Measurements from ENCODE around the gene CTNND2. TPM values are rescaled to one million over a fixed set of nuclear protein-coding genes. Genes with fewer than 3 reads are reported as not detected.

Gene CTNND2
- total and polyA plus RNA-seq, 9 of the 15 experiments (the other 6 are each of a cell fraction or from before 2014, with no cell fraction given), result 0.03 to 0.35 TPM; not detected in 7

- in situ Hi-C loops (cut with MboI), result no loop called here
- TF ChIP-seq ZFP1 (CRISPR knock-in tag; IDR thresholded peaks at IDR 0.05) (no peak), ZBTB40 (IDR thresholded peaks at IDR 0.05) (no peak), ZBTB40 (CRISPR knock-in tag; IDR thresholded peaks at IDR 0.05) (no peak), NKRF (IDR thresholded peaks at IDR 0.05; ENCODE audit: borderline replicate concordance) (no peak), MTA2 (IDR thresholded peaks at IDR 0.05; ENCODE audit: low read depth) (no peak), ZNF175 (CRISPR knock-in tag; IDR thresholded peaks at IDR 0.05; ENCODE audit: low read depth) (no peak), POLR3A (IDR thresholded peaks at IDR 0.05; ENCODE audit: borderline replicate concordance, extremely low read depth, insufficient read depth, insufficient read length) (no peak), MEF2A (IDR thresholded peaks at IDR 0.05; ENCODE audit: control insufficient read depth, low read depth, low read length) (no peak), ELF1 (tag; IDR thresholded peaks at IDR 0.05) (no peak), FOXM1 (IDR thresholded peaks at IDR 0.05; ENCODE audit: low read depth) (no peak), FOXM1 (CRISPR knock-in tag; IDR thresholded peaks at IDR 0.05; ENCODE audit: low read depth) (no peak), SMAD1 (IDR thresholded peaks at IDR 0.05; ENCODE audit: low read depth, low read length, partially characterized antibody) (no peak), ZBED1 (IDR thresholded peaks at IDR 0.05) (no peak), ZNF586 (CRISPR knock-in tag; conservative IDR thresholded peaks at IDR 0.05) (no peak)
Measured at GRCh38 chr5:11398728-11399127, 505.5 kb downstream of the CTNND2 start.

More at GRCh38 chr5:11398728-11399127, 505.5 kb downstream of the CTNND2 start:
- FAIRE-seq (no peak), DNase-seq (ENCODE audit: extremely low read depth in 1 of 4, low spot score in 3 of 4) (no peak), ATAC-seq (no peak)
- H3K79me2 ChIP-seq (ENCODE audit: control insufficient read depth, insufficient read depth, low read length), result no peaks in the 10 kb centered on the region
- CTCF ChIA-PET (ENCODE audit: low intra/inter-chr PET ratio), result no interaction called here
- H3K27me3 ChIP-seq (ENCODE audit: control insufficient read depth in 2 of 2, insufficient read depth in 2 of 2, low read length in 2 of 2), result no peaks in the 10 kb centered on the region
- intact Hi-C loops (cut with micrococcal nuclease), result no loop called here
- no peak overlapping the region for H3K27ac ChIP-seq (ENCODE audit: extremely low read depth, low read depth, low read length)
- H3K9me1 ChIP-seq (ENCODE audit: control insufficient read depth, insufficient read depth, low read length), result no peaks in the 10 kb centered on the region
- no peak overlapping the region for H3K4me3 ChIP-seq
- no peaks in the 10 kb centered on the region for H4K20me1 ChIP-seq (replicated peaks; ENCODE audit: control insufficient read depth, insufficient read depth, low read length)
- H3K4me2 ChIP-seq (ENCODE audit: insufficient read depth, low read length), result no peak overlapping the region
- POLR2A ChIA-PET, result no interaction called here
- no peaks in the 10 kb centered on the region for H3K9me3 ChIP-seq (replicated peaks; ENCODE audit: control insufficient read depth, insufficient read depth, low read depth, low read length)
- 0% methylated on average over 3 of the region's 3 CpGs for WGBS (ENCODE audit: insufficient coverage, low coverage, missing lambda C conversion rate)
- H3K36me3 ChIP-seq (ENCODE audit: control insufficient read depth, insufficient read depth, low read length), result no peaks in the 10 kb centered on the region
- H3K4me1 ChIP-seq (replicated peaks in 1 of 2; ENCODE audit: control insufficient read depth in 2 of 2, insufficient read depth in 2 of 2, low read length in 2 of 2), result no peaks in the 10 kb centered on the region
- no peak overlapping the region for H2AFZ ChIP-seq (ENCODE audit: low read depth, low read length)
- H3K9ac ChIP-seq (ENCODE audit: insufficient read depth in 1 of 2, low read depth in 2 of 2, low read length in 2 of 2), result no peak overlapping the region
- no TSS peak for BruUV-seq (replicated peaks)

Measured in K562 (cell line).